Activated CD4-positive, alpha-beta T cell treated with anti-CD3 and anti-CD28 coated beads, Interleukin-2, amount 50 U/mL, for 24 hours (primary cell): ENCODE measurements around the gene TMEM61.
"Not testable (repeated sequence)": the region's sequence is repeated elsewhere in the genome, so short reads cannot be mapped to it uniquely, and the experiment has no call there.

Experiments
- DNase-seq, 2 donors: peaks; one replicate each; pipeline ENCODE4 v3.0.0-alpha.2; 2020; ENCODE audit warnings: low read depth in 1 of 2, low spot score in 1 of 2

Gene TMEM61

DNA sequence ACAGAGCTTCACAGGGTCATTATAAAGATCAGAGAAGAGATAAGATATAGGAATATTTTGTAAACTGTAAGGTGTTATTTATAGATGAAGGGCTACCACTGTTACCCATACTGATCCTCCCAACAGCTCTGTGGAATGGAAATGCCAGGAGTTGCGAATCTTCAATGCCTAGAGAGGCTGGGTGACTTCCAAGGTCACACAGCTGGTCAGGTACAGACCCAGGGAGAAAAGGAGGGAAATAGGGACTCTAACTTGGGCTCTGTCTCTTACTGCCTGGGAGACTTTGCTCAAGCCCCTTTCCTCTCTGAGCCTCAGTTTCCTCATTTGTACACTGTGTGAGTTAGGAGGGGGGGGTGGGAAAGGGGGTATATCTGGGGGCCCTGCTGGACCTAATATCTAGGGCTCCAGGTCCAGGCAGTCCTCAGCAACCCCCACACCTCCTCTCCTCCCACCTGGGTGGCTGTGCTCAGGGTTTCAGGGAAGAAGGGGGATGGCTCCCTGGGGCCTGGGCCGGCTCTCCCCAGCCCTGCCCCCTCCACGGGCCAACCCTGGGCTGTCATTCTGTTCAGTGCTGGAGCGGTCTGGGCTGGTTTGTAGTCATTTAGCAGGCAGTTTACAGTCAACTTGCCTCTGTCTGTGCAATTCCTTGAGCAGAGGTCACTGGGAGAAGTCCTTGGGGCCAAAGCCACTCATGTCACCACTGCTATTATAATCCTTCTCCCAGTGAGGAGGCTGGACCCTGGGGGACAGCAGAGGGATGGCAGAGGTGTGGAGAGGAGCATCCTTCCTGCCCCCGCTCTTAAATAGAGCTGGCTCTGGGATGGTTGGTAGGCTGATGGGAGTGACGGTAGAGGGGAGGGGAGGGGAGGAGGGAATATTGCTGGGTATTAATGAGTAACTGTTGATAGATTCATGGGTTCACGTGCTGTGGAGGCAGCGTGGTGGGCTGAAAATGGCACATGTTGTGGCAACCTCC is 20.0 kb downstream of the TMEM61 start:
- no peak for DNase-seq

DNA sequence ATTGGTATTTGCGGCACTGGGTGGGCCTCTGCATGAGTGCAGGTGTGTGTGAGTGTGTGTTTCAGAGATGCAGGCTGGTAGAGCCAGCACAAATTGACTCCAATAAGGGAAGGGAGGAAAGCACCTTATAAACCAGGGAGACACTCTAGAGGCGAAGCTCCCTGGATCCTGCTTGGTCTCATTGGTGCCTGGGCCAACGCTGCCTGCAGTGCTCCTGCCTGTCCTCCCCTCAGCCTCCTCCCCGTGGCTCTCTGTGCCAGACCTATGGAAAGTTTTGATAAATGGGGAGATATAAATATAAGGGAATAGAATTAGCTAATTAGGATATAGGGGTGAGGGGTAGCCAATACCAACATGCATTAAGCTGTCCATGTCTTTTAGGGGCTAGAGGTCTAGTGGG is 20.9 kb downstream of the TMEM61 start:
- DNase-seq = no peak

DNA sequence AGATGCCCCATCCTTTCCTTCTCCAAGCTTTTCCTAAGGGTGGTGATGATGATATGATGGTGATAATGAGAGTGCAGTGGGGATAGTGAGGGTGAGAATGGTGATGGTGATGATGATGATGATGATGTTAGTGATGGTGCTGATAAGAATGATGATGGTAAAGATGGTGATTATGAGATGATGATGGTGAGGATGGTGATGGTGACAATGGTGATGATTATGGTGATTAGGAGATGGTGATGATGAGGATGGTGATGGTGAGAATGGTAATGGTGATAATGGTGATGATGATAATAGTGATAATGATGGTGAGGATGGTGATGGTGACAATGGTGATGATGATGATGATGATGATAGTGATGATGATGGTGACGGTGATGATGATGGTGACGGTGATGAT is 22.3 kb downstream of the TMEM61 start:
- no peak for DNase-seq

DNA sequence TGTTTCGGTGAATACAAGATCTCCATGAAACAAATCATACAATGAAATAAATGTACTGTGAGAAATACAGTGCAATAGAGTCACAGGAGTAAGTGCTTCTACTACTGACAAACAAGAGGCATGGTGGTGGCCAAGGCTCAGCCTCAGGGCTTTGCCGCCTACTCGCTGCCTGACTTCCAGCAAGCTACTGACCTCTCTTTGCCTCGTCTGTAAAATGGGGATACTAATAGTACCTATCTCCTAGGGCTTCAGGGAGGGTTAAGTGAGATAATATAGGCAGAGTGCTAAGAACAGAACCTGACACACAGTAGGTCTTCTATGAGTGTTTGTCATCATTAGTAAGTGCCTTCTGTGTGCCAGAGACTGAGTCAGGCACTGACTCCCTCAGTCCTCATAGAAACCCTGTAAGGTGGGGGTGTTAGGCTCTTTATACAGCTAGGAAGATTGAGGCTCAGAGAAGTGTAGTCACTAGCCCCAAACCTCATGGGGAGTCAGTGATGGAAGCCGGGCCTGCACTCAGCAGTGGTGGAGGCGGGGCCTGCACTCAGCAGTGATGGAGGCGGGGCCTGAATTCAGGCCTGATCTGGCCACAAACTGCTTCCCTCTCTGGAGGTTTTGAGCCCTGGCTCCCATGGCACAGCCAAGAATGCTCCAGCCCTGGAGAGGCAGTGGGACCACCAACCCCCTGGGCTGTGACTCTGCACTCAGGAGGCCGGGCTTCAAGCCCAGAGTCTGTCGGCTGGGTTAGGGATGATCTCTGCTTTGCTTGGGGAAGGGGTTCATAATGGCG is 25.1 kb downstream of the TMEM61 start:
- no peak for DNase-seq

DNA sequence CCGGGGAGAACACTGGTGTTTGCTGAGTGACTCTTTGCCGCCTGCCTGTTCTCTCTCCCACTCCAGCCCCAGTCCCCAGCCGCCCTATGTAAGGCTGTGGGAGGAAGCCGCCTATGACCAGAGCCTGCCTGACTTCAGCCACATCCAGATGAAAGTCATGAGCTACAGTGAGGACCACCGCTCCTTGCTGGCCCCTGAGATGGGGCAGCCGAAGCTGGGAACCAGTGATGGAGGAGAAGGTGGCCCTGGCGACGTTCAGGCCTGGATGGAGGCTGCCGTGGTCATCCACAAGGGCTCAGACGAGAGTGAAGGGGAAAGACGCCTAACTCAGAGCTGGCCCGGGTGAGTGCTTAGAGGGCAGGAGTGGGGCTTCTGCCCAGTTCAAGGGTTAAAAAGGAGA is 26.5 kb downstream of the TMEM61 start:
- no peak for DNase-seq

DNA sequence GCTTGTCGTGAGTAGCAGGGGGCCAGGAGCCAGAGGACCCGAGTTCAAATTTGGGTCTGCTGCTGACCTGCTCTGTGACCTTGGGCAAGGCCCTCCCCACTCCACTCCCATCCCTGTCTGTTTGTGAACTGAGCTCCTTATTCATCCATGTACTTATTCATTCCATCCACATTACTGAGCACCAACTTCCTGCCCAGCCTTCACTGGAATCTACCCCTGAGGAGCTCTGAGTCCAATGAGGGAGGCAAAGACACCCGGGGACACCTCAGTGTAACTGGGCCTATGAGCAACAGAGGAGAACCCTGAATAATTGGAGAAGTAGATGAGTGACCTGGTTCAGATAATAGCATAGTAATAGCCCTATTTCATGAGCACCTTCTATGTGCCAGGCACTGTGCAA is 27.2 kb downstream of the TMEM61 start:
- DNase-seq = no peak

DNA sequence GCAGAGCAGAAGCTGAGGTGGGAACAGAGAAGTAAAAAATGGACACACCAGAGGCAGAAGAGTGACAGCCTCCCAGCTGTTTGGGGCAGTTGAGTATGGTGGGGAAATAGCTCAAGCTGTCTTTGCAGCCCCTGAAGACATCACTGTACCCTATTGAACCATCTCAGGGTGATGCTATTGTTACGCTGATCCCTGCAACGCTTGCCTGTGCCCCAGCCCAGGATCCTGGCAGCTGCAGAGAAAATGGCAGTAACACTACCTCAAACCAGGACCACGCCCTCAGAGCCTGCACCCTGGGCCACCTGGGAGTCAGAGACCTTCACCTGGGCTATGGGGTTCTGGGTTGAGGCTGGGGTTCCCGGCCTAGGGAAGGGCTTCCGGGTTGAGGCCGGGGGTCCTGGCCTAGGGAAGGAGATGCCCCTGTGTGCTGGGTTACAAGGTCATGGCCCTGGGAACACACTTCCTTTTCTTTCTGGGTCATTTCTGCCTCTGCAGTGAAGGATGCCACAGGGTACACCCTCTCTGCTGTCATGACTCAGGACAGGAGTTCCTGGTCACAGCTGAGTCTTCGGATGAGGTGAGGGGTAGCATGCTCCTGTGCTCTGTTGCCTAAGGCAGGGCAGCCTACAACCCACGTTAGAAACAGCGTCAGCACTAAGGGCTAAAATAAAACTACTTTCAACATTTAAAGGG is 29.9 kb downstream of the TMEM61 start:
- no peak for DNase-seq

DNA sequence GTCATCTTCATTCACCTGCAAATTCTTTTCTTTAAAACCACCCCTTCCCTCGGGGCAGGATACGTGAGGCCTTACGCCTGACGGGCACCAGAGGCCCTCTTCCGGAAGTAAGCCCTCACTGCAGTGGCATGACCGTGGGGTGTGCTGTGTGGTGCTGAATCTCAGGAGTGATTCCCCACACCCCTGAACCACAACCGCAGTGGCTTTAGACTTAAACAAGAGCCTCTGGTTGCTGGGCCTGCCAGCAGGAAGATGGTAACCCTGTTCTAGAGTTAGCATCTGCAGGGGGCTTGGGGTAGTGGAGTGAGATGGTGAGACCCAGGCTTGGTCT is 30.4 kb downstream of the TMEM61 start:
- no peak for DNase-seq

DNA sequence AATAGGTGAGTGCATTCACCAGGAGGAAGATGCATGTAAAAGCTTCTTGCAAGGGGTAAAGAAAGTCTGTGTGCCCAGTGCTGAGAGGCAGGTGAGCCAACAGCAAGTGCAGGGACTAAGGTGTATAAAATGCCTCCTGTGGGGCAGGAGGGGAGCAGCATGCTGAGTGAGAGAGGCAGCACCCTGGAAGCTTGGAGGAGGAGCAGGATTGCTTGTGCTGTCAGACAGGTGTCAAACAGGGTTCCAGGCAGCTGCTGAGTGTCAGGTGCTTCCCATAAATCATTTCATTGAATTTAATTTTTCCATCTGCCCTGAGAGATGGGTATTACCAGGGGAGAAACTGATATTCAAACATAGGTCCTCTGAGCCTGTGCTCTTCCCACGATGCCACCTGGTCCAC is 32.2 kb downstream of the TMEM61 start:
- DNase-seq = no peak

DNA sequence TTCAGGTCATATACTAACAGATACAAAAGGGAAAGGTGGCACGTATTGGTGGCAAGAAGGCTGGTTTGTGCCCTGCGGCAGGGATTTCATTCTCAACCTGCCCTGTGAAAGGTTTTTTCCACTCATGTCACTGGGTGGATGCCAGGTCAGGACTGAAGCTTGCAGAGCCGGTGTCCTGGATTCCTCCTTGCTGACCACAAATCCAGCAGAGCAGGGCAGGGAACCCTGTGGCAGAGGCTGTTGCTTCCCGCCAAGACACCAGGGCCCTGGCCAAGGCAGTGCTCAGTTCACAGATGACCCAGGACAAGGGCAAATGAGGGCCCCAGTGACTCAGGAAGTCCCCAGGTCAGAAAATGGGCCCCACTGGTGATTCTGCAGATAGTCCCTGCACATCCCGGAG is 34.7 kb downstream of the TMEM61 start:
- DNase-seq = no peak

DNA sequence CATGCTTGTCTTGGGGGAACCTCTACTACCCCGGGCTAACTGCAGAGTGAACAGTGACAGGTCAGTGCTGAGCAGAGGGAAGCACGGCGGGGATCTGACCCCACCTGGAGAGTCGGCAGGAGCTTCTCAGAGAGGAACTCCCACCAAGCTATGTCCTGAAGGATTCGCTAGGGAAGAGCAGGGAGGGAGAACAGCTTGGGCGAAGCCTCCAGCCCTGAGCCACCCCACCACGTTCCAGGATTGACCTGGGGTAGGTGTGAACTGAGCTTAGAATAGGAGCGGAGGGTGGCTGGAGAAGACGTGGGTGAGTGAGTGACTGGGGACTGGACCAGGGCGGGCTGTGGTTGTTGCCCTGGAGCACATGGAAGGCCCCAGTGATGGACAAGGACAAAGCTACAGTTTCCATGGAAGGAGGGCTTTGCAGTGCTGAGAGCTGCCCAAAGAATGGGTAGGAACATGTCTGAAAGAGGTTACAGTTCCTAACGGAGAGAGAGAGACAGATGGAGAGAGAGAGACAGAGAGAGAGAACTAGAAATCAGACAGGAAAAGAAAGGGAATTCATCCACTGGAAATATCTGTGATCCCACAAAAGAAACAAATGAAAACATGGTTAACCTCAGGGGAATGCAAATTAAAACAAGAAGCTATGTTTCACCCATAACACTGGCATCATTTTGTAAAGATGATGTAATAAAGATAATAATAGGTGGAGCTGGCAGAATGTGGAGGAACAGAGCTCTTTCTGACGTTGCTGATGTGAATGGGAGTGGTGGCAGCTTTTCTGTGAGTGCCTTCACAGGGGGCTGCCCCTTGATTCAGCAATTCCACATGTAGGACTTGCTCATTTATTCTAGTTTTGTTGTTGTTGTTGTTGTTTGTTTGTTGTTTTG is 35.5 kb downstream of the TMEM61 start:
- no peak for DNase-seq

DNA sequence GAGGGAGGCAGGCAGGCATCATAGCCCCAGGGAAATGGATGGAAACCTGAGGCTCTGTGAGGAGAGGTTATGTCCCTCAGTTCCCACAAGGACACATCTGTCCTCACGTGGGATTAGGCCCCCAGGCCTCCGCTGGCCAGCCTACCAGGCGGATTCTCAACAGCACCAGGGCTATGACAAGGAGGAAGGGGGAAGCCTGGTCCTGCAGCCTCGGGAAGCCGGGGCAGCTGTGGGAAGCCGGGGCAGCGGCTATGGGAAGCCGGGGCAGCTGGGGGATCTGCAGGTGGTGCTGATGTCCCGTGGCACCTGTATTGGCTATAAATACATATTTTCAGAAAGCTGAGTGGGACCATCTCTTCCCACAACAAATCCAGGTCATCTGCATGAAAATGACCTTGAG is 38.0 kb downstream of the TMEM61 start:
- no peak for DNase-seq

DNA sequence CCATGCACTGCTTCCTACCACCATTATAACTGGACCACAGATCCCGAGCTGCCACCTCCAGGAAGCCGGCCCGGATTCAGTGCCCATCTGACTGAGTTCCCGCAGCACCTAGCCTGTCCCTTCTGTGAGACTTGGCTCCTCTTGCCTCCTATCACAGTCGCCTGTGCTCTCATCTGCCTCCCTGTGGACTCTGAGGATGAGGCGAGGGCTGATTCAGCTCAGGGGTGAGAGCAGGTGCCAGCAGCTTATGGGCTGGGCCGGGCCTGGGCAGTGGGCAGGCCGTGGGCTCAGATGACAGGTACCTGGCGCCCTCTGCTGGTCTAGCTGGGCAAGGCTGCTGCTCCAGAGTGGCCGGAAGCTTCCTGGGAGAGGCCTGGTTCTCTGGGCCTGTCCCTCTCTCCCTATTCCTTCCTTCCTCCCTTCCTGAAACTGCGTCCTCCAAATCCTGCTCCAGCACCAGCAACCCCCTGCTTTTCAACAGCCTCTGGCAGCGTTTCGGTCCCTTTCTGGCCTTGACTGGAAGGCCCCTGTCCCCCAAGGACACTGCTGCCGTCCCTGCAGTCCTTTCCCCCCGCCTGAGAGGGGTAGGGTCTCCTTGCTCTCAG is 41.6 kb downstream of the TMEM61 start:
- peak; percentile 34 to 42 for DNase-seq

DNA sequence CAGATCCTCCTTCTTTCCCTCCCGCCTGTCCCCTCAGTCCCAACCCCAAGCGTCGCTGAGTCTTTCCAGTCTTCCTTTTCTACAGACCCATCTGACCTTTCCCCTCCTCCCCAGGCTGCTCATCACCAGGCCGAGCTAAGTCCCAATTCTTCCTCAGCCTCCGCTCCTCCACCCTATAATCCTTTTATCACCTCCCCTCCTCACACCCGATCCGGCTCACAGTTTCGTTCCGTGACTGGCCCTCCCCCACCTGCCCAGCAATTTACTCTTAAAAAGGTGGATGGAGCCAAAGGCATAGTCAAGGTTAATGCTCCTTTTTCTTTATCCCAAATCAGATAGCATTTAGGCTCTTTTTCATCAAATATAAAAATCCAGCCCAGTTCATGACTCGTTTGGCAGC is 43.7 kb downstream of the TMEM61 start:
- not testable (repeated sequence) for DNase-seq

DNA sequence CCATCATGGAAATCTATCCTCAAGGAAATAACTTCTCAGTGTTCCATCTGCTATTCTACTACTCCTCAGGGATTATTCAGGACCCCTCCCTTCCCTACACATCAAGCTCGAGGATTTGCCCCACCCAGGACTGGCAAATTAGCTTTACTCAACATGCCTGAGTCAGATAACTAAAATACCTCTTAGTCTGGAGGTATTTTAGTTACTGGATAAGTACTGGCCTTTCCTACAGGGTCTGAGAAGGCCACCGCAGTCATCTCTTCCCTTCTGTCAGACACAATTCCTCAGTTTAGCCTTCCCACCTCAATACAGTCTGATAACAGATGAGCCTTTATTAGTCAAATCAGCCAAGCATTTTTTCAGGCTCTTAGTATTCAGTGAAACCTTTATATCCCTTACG is 46.3 kb downstream of the TMEM61 start:
- DNase-seq = not testable (repeated sequence)

DNA sequence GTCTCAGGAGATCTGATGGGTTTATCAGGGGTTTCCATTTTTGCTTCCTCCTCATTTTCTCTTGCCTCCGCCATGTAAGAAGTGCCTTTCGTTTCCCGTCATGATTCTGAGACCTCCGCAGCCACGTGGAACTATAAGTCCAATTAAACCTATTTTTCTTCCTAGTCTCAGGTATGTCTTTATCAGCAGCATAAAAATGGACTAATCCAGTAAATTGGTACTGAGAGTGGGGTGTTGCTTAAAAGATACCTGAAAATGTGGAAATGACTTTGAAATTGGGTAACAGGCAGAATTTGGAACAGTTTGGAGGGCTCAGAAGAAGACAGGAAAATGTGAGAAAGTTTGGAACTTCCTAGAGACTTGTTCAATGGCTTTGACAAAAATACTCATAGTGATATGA is 50.7 kb downstream of the TMEM61 start:
- DNase-seq = not testable (repeated sequence)

DNA sequence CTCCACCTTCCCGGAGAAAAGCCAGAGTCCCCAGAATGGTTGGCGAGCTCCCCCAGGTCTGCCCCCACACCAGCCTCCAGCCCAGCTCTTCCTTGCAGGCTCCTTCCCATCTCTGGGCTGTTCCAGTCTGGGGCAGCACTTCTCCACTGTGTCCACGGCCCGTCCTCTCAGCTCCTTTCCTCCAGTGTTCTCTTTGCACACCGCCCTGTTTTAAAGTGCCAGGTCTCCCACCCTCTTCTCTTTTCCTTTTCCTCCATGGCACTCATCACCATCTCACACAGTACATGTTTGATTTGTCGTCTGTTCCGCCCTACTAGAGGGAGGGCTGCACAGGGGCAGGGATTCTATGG is 52.8 kb downstream of the TMEM61 start:
- no peak for DNase-seq

DNA sequence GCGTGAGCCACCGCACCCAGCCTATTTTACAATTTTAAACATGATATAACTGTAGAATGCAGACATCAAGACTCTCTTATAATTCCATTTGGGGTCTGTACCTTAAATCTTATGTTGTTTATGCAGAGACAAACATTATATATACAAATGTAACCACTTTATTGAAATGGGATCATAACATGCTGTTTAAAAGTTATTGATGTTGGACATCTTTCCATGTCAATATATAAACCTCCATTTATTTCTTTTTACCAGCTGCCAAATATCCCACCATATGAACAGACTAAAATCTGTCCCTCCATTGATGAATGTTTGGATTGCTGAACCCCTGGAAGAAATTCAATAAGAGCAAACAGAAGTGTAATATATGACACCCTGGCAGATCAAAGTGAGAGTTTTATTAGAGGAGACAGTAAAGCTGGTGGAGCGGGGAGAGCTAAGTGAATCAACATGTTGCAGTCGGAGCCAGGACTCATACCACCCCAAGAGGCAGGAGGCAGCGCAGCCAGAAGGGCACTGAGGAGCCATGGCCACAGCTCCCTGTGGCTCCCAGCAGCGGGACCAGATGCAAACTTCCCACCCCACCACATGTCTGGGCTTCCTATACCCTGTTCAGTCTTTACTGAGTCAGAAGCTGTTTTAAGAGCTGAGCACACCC is 54.2 kb downstream of the TMEM61 start:
- DNase-seq = no peak

DNA sequence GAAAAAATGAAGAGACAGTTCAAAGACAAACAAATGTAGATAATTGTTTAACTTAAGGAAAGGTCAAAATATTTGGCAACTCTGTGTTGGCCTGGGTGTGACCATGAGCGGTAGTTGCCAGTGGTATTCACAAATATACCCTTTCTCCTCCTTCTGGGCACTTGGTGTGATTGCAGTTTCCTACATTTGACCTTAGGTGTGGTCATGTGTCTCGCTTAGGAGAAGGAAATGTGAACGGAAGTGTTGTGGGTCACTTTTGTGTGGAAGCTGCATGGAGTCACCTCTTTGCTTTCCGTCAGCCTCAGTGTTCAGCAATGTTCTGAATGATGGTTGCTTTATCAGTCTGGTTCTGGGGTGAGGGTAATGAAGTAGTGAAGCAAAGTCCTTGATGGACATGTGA is 55.5 kb downstream of the TMEM61 start:
- DNase-seq = no peak
